Glutamatergic neuron (in vitro differentiated cells): ENCODE measurements around the gene RAB6C. TPM values are rescaled to one million over a fixed set of nuclear protein-coding genes. Genes with fewer than 3 reads are reported as not detected.
"Not testable (repeated sequence)": the region's sequence is repeated elsewhere in the genome, so short reads cannot be mapped to it uniquely, and the experiment has no call there.

Experiments used
- DNase-seq: peaks from one replicate; pipeline ENCODE4 v3.0.0; 2022
- H3K27ac Mint-ChIP-seq: one replicate; pipeline ENCODE4 v1.8.0; 2020; ENCODE audit warnings: mild to moderate bottlenecking, mixed read lengths, inconsistent platforms; ENCODE audit not compliant: unreplicated experiment
- H3K27me3 Mint-ChIP-seq: one replicate; pipeline ENCODE4 v1.8.0; 2020; ENCODE audit warnings: mild to moderate bottlenecking, moderate library complexity, mixed read lengths, inconsistent platforms; ENCODE audit not compliant: unreplicated experiment
- H3K36me3 Mint-ChIP-seq: one replicate; pipeline ENCODE4 v1.8.0; 2020; ENCODE audit warnings: mild to moderate bottlenecking, mixed read lengths, inconsistent platforms; ENCODE audit not compliant: unreplicated experiment
- H3K4me1 Mint-ChIP-seq: one replicate; pipeline ENCODE4 v1.8.0; 2020; ENCODE audit warnings: mild to moderate bottlenecking, low read depth, mixed read lengths, inconsistent platforms; ENCODE audit not compliant: unreplicated experiment
- H3K4me3 Mint-ChIP-seq: one replicate; pipeline ENCODE4 v1.8.0; 2020; ENCODE audit warnings: mild to moderate bottlenecking, mixed read lengths, inconsistent platforms; ENCODE audit not compliant: unreplicated experiment
- H3K9me3 Mint-ChIP-seq: one replicate; pipeline ENCODE4 v1.8.0; 2020; ENCODE audit warnings: mild to moderate bottlenecking, moderate library complexity, mixed read lengths, inconsistent platforms; ENCODE audit not compliant: unreplicated experiment
- total RNA-seq: library from RNA; stranded (reverse); fragmentation: NEBNext Ultra II Directional; extraction: Animal tissue kit (Norgen Biotek cat#: 25700); gene quantifications from one replicate; pipeline ENCODE4 v1.2.1, GENCODE V29; 2021; ENCODE audit not compliant: unreplicated experiment
- TF ChIP-seq, protein P1 (sequence below): fragments of 200-600 bp; sonication (generic); IDR thresholded peaks from one replicate; pipeline ENCODE4 v1.5.0; 2021; ENCODE audit not compliant: partially characterized antibody, unreplicated experiment

RAB6C gene
- total RNA-seq, 1 donor from 2014 or later: 0.25 TPM

DNA sequence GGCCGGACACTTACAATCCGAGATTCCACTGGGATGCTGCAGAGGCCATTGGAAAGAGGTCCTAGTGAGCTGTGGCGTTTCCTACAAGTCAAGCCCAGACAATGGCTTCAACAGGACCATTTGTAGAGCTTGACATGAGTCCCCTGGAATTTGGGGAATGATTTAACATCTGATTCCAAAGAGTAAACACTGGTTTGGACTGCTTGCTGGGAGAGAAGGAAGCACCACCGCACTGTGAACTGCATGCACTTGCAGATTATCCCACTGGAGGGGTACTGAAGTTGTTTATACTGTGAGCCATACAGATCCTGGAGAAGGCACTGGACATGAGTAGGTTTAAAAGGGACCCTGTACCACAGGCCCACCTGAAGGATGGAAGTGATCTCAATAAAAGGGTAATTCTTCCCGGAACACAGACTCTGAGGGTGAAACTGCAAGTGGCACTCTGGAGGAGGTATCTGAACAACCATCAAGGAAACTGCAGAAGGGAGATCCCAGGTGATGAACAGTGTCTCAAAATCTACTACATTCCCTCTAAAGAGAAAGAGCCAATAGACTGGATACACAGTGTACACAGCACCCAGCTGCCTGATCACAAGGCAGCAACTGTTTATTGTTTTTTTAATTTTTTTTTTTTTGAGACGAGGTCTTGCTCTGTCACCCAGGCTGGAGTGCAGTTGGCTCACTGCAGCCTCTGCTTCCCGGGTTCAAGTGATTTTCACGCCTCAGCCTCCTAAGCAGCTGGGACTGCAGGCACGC is 4.3 kb upstream of the RAB6C start:
- TF ChIP-seq, protein P1, sequence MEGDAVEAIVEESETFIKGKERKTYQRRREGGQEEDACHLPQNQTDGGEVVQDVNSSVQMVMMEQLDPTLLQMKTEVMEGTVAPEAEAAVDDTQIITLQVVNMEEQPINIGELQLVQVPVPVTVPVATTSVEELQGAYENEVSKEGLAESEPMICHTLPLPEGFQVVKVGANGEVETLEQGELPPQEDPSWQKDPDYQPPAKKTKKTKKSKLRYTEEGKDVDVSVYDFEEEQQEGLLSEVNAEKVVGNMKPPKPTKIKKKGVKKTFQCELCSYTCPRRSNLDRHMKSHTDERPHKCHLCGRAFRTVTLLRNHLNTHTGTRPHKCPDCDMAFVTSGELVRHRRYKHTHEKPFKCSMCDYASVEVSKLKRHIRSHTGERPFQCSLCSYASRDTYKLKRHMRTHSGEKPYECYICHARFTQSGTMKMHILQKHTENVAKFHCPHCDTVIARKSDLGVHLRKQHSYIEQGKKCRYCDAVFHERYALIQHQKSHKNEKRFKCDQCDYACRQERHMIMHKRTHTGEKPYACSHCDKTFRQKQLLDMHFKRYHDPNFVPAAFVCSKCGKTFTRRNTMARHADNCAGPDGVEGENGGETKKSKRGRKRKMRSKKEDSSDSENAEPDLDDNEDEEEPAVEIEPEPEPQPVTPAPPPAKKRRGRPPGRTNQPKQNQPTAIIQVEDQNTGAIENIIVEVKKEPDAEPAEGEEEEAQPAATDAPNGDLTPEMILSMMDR: no peak
- no peaks in the 10 kb centered on the region for H3K36me3 Mint-ChIP-seq
- no peaks in the 10 kb centered on the region for H3K9me3 Mint-ChIP-seq
- H3K4me1 Mint-ChIP-seq: peaks cover 2% of the 10 kb centered on the region
- H3K27ac Mint-ChIP-seq: no peak overlapping the region
- H3K4me3 Mint-ChIP-seq: no peak overlapping the region
- H3K27me3 Mint-ChIP-seq: no peaks in the 10 kb centered on the region
- DNase-seq: no peak

DNA sequence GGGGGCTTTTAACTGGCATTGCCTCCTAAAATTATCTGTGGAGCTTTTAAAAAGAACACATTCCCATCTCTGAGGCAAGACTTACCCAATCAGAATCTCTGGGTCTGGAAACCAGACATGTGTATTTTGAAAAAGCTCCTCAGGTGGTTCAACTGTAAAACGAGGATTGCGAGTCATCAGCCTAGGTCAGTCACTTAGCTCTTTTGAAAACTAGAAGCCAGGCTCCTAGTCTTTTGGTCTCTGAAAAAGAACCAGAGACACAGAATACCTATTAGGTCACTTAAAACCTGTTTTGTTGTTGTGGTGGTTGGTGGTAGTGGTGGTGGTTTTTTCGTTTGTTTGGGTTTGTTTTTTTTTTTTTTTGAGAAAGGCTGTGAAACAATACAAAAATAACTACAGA is 2.5 kb upstream of the RAB6C start:
- not testable (repeated sequence) for H3K27ac Mint-ChIP-seq, DNase-seq, H3K4me3 Mint-ChIP-seq, H3K36me3 Mint-ChIP-seq, H3K4me1 Mint-ChIP-seq, H3K9me3 Mint-ChIP-seq, H3K27me3 Mint-ChIP-seq

DNA sequence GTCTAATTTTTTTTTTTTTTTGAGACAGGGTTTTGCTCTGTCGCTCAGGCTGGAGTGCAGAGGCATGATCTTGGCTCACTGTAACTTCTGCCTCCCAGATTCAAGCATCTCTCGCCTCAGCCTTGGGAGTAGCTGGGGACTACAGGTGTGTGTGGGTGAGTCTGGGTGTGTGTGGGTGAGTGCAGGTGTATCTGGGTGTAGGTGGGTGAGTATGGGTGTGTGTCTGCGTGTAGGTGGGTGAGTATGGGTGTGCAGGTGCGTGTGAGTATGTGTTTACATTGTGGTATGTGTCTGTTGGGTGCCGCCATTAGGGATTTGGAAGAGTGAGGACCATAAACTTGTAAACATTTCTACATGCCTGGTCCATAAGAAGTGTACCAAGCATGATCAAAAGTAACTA is 1.5 kb upstream of the RAB6C start:
- no peak overlapping the region for H3K4me3 Mint-ChIP-seq
- TF ChIP-seq, protein P1: no peak
- H3K27me3 Mint-ChIP-seq: no peaks in the 10 kb centered on the region
- peaks cover 2% of the 10 kb centered on the region for H3K4me1 Mint-ChIP-seq
- DNase-seq: no peak
- no peaks in the 10 kb centered on the region for H3K9me3 Mint-ChIP-seq
- no peak overlapping the region for H3K27ac Mint-ChIP-seq
- no peaks in the 10 kb centered on the region for H3K36me3 Mint-ChIP-seq

DNA sequence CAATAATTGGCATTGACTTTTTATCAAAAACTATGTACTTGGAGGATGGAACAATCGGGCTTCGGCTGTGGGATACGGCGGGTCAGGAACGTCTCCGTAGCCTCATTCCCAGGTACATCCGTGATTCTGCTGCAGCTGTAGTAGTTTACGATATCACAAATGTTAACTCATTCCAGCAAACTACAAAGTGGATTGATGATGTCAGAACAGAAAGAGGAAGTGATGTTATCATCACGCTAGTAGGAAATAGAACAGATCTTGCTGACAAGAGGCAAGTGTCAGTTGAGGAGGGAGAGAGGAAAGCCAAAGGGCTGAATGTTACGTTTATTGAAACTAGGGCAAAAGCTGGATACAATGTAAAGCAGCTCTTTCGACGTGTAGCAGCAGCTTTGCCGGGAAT is 780 bp downstream of the RAB6C start:
- not testable (repeated sequence) for H3K27ac Mint-ChIP-seq, H3K9me3 Mint-ChIP-seq, H3K27me3 Mint-ChIP-seq, H3K36me3 Mint-ChIP-seq, H3K4me1 Mint-ChIP-seq, DNase-seq
- H3K4me3 Mint-ChIP-seq: peak overlapping the region; percentile 82

DNA sequence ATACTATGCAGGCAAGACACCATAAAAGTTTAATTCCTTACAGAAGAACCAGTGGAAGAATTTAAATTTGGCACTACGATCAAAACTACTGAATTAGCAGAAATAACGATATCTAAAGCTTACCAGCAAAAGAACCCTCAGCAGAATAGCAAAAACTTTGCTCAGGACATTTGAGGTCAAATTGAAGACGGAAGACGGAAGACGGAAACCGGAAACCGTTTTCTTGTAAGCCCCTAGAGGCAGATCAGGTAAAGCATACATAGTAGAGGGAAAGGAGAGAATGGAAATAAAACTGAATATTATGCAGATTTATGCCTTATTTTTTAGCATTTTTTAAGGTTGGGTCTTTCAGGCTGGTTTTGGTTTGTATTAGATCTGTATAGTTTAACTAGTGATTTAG is 2.2 kb downstream of the RAB6C start:
- not testable (repeated sequence) for H3K27ac Mint-ChIP-seq, H3K36me3 Mint-ChIP-seq, H3K27me3 Mint-ChIP-seq, DNase-seq, H3K4me1 Mint-ChIP-seq, H3K9me3 Mint-ChIP-seq, H3K4me3 Mint-ChIP-seq

DNA sequence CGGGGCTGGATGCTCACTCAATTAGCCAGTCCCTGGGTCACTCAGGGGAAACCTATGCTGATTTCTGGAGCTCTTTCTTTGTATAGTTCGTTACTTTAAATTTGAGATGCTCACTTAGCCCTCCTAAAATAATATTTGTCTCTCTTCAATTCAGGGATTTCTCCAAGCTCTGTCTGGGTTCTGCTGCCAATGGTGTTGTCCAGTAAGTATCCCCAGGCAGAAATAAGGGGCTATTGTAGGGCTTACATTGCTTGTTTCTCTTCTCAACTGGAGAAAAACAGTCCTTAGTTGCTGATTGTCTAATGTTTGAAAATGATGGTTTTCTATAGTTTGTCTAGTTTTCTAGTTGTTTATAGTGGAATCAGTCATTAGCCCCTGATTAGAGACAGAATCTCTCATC is 5.0 kb downstream of the RAB6C start:
- Mint-ChIP-seq H3K9me3 (no peaks in the 10 kb centered on the region), H3K4me3 (no peak overlapping the region), H3K27me3 (no peaks in the 10 kb centered on the region), H3K27ac (no peak overlapping the region), H3K36me3 (no peaks in the 10 kb centered on the region), H3K4me1 (no peaks in the 10 kb centered on the region)
- TF ChIP-seq, protein P1: no peak
- no peak for DNase-seq

DNA sequence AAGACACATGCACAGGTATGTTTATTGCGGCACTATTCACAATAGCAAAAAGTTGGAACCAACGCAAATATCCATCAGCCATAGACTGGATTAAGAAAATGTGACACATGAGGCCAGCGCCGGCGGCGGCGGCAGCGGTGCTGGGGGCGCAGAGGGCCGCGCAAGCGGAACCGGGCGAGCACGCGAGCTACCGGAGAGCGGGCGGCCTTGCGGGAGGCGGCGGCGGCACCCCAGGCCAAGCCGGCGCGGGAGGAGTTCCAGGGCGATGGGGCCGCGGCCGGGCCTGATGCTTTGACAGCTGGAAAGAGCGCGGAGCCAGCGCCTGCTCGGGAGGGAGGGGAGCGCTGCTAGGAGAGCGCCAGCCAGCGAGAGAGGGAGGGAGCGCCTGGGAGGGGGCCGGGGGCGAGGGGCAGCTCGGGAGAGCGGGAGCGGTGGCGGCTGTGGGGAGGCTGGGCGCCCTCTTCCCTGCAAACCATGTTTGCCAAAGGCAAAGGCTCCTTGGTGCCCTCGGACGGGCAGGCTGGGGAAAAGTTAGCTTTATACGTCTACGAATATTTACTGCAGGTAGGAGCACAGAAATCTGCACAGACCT is 13.0 kb downstream of the RAB6C start:
- H3K4me1 Mint-ChIP-seq, H3K36me3 Mint-ChIP-seq, H3K27me3 Mint-ChIP-seq, H3K27ac Mint-ChIP-seq, H3K9me3 Mint-ChIP-seq: not testable (repeated sequence)
- H3K4me3 Mint-ChIP-seq: peak overlapping the region; percentile 74
- DNase-seq: peak; percentile 26

DNA sequence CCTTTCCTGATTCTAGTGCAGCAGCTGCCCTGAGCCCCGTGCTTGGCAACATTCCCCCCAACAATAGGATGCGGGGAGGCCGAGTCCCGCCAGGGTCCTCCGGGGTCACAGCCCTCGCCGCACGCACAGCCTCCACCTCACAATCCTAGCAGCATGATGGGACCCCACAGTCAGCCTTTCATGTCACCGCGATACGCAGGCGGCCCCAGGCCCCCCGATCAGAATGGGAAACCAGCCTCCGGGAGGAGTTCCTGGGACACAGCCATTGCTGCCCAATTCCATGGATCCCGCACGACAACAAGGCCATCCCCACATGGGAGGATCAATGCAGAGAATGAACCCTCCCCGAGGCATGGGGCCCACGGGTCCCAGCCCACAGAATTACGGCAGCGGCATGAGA is 13.7 kb downstream of the RAB6C start:
- not testable (repeated sequence) for H3K4me1 Mint-ChIP-seq, H3K36me3 Mint-ChIP-seq, DNase-seq, H3K9me3 Mint-ChIP-seq, H3K27me3 Mint-ChIP-seq, H3K27ac Mint-ChIP-seq
- H3K4me3 Mint-ChIP-seq: peak overlapping the region; percentile 52

DNA sequence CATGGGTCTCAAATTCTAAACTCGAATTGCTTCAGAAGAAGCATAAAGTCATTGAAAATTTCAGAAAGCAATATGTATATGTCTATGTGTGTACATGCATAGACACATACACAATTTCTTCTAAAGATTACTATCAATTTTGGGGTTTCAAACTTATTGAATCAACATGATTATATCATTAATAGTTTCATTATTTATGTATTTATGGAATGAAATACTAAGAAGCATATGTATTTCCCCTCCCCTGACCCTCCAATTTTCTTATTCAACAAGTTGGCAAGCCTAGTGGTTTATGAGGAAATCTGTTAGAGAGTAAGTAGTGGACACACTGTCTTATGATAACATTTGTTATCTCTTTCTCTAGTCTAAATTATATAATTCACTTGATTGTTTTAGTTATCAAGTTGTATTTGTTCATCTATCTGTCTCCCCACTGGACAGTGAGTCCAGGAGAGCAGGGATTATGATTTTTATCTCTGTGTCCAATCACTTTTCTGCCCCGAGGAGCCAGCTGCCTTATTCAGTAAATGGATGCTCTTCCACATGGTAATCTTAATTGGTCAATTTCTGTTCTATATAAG is 17.3 kb downstream of the RAB6C start:
- H3K9me3 Mint-ChIP-seq, DNase-seq, H3K4me1 Mint-ChIP-seq, H3K4me3 Mint-ChIP-seq, H3K27ac Mint-ChIP-seq: not testable (repeated sequence)
- peaks cover 11% of the 10 kb centered on the region for H3K36me3 Mint-ChIP-seq
- peaks cover 10% of the 10 kb centered on the region for H3K27me3 Mint-ChIP-seq
